NCI-H748 (cell line): ENCODE measurements around the gene CSTF3.
"Not testable (repeated sequence)": the region's sequence is repeated elsewhere in the genome, so short reads cannot be mapped to it uniquely, and the experiment has no call there.

Source experiments
- DNase-seq: peaks from one replicate; lab custom pipeline; 2025; ENCODE audit not compliant: unreplicated experiment; lab: John Stamatoyannopoulos, UW

CSTF3 gene

DNA sequence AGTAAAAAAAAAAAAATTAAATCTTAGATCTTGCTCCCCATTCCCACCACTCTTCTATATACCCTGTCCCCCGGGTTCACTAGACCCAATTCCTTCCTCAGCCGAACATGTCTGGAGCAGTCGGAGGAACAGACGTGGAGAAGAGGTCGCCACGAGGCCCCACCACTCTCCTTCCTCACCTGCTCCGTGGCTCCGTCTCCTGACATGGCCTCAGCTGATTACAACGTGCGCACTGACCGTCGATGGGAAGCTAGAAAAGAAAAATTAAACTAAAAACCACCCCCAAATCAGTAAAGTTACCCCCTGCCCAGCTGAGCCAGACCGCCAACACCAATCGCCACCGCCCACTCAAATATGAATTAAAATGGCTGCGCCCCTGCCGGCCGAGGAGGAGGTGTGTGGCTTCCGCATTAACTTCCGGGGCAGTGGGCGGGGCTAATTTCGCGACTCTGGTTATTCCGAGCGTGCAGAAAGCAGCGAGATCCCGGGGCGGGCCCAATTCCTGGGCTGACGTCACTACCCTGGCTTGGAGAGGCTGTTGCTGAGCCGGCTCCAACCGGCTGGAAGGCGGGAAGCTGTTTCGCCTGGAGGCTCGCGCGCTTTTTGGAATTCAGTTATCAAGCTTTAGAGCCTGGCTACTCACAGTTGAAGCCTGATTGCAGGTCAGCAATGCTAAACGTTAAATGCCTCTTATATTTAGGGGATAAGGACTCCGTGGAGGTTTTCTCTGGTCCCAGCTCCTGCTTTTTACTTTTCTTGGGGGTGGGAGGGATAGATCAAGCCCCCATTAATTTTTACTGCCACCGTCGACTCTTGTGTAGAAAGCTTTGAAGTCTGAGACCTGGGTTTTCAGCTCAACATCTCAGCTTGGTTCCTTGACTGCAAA, at the start of gene CSTF3:
CSTF3 (minus strand) TSS at position 361 of the 886 bp plus-strand sequence; CDS start at position 206, 155 bp downstream.
- DNase-seq, result peak; percentile 100

DNA sequence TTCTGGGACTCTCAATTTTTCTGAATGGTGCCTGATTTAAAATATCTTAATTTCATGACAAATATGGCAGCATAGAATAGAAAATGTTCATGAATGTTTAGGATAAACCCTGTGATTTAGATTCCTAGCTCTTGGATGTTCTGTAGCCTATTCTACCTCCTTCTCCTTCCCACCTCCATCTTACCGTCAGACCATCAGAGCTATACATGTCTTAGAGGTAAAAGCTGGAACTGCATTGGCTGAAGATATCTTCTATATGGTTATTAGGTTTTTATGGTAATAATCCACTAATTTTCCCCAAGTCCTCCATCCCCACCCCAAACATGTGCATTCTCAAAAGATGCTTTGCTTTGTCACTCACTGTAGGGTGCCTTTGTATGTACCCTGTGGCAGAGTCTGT, 46.9 kb upstream of the CSTF3 start:
- no peak for DNase-seq

DNA sequence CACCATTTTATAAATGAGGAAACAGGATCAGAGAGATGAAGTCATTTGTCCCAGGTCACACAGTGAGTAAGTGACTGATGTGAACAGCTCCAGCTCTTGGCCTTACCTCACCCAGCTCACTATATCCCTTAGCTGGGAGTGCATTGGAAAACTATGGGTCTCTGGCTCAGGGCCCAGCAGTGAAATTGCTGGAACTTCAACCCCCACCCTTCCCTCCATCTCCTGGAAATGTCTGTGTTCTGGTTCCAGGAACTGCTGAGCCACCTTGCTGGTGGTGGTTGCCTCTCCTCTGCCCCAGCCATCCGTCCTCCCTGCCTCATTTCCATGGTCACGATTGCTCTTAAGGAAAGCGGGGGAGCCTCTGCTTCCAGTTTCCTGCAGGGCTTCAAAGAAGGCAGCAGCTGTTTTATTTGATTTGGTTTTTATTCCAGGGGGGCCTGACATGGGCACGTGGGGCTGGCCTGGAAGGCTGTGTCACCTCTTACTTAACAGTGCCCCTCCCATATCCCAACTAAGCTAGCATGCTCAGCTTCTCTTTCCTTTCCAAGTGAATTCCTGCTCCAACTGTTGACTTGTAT, 46.2 kb upstream of the CSTF3 start:
- no peak for DNase-seq

DNA sequence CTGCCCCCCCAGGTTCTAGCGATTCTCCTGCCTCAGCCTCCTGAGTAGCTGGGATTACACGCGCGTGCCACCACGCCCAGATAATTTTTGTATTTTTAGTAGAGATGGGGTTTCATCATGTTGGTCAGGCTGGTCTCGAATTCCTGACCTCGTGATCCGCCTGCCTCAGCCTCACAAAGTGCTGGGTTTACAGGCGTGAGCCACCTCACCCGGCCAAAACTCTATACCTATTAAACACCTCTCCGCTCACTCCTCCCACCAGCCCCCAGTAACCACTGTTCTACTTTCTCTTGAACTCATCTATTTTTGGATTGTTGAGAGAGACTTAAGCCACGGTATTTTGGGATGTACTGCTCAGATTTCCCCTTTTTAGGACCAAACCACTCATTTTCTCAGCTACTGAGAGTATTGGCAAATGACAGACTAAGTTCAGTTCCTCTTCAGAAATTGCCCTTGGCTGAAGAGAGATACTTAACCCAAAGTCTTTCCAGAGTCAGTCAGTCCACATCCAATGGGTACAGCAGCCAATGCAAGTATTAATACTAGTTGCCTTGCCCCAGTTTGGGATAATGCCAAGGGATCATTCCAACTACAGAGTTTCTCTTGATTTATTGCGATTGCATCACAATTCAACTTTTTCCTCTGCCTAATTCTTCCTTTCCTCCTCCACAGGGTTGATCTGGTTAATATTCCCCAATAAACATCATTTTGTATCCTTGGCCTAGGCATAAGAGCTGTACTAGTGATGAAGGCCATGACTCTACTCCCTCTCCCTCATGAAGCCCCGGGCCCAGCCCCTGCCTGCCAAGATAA, 36.8 kb upstream of the CSTF3 start:
- no peak for DNase-seq

DNA sequence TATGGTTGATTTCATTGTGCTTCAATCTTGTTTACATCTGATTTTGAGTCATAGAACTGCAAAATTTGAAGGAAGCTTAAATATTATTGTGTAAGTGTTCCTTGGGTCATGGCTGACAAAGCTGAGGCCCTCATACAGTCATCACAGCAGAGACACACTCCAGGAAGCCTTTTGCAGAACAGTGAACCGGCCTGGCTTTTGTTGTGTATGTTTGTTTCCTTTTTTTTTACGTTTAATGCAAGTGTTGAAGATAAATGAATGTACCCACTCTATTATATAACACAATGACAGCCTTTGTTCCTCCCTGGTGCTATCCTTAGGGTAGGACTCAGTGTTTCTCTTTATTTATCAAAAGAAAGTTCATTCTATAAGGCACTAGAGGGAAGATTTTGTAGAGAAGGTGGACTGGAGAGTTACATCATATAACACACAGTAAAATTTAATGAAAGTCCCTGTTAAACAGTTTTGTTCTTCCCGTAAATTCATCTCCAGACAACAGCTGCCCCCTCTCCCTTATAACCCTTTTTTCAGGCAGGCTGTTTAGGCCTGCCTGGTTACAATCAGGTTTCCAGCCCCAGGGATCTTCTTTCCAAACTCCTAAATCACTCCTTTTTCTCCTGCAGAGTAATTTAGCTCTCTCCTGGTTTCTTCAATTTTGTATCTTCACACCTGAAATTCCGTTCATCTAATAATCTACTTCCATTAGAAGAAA, 34.3 kb upstream of the CSTF3 start:
- DNase-seq, result peak; percentile 40

DNA sequence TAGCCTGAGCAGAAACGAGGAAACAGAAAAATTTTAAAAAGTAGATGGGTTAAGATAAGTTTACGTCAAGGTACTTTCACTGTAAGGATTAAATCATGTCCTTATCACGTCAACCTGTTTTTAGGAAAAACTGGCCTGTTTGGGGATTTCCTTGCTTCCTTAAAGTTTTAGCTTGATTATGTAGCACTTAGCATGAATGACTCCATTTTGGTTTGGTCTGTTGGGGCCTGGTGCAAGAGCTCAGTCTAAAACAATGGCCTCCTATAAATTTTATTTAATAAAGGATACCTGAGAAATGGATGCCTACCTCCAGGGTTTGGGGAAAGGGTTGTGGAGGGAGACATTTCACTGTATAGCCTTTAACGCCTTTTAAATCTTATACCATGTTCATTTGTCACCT, 33.2 kb upstream of the CSTF3 start:
- DNase-seq, result no peak

DNA sequence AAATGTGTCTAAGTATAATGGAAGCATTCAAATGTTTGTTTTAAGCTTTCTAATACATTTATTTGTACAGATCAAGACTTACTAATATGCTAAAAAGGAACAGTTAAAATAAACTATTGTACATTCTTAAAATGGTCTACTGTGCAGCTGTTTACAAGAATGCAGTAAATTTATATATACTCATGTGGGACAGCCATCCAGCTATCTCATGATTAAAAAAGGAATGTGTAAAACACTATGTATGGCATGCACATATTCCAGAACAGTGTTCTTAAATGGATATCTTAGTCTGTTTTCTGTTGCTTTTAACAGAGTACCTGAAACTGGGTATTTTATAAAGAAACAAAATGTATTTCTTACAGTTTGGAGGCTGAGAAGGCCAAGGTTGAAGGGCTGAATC, 30.2 kb upstream of the CSTF3 start:
- DNase-seq, result no peak

DNA sequence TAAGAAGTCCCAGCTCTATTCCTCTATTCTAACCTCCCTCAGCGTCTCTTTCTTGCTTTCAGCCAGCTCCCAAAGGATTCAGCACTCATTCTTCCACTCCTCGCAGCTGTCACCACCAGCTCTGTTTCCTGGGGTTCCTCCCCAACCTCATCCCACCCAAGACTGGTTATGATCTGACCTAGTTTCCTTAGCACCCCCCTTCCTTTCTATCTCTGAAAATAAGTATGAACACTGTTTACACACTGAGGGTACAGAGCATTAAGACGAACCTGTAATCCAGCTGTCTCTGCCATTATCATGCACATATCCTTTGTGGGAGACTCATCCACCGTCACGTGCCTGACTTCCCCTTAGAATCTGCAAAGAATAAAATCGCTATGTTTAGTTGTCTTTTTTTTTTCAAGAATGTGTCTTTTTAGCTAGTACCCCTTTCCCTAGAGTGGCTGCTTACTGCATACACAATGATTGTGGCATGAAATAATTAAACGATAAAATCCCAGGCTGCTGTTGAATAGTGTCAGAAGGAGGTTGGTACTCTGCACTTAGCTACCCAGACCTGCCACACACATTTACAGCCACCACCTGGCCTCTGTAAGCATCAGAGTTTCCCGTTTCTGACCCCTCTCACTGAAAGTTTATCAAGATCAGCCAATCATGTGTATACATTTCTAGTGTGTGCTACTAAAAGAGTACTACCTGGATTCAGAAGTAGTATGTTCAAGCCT, 26.9 kb upstream of the CSTF3 start:
- DNase-seq, result no peak

DNA sequence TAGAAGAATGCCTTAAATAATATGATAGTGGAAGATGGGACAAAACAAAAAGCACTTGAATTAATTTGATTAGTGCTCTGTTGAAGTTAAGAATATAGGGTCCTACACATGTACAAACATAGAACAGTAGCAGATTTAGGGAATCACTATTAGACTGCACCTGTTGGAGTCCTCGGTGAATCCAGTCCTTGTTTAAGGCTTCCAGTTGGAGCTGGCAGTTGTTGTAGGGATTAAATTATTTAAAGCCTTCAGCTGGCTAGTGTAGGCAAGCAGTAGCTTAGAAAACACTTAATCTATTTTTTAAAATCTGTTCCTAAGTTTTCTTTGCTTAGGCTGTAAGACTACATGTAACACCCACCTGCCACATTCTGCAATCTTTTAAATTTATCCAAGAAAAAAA, 24.5 kb upstream of the CSTF3 start:
- no peak for DNase-seq

DNA sequence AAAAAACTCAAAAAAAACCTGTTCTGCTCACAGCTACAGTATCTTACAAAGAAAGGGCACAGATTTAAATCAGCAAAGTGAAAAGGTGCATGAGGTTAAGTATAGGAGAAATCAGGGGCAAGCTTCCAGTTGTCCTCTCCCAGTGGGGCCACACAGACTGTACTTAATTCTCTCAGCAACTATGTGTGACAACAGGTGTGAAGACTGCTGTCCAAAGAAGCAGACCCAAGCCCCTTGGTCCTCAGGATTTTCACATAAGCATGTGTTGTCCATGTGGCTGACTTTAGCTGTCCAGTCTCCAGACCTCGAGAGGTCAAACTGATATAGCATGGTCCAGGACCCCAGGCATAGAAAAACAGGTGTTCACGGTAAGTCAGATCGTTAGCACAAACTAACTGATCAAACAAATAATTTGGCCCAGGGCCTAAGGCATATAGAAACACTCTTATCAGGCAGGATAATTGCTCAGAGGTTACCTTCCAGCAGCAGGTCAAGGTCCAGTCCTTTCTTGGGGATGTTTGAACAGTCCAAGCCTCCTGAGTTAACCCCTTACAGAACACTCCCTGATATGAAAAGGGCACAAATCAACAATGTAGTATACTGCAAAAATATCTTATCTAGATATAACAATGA, 21.1 kb upstream of the CSTF3 start:
- DNase-seq, result peak; percentile 65

DNA sequence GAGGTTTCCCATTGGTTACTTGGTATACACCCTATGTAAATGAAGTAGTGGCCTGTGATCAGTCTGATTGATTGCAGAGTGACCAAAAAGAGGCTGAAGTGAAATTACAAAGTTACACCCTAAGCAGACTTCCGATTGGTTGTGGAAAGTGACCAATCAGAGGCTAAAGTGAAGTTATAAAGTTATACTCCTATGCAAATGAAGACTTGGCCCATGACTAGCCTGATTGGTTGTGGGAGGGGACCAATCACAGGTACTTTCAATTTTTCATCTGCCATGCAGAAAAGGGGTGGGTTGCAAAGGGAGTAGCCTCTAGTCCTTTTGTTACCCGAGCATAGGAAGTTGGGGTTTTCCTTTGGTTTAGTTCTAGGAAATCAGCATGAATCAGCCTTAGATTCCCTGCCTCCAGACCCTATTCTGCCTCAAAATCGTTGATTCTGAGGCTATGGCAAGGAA, 18.1 kb upstream of the CSTF3 start:
- DNase-seq, result no peak

DNA sequence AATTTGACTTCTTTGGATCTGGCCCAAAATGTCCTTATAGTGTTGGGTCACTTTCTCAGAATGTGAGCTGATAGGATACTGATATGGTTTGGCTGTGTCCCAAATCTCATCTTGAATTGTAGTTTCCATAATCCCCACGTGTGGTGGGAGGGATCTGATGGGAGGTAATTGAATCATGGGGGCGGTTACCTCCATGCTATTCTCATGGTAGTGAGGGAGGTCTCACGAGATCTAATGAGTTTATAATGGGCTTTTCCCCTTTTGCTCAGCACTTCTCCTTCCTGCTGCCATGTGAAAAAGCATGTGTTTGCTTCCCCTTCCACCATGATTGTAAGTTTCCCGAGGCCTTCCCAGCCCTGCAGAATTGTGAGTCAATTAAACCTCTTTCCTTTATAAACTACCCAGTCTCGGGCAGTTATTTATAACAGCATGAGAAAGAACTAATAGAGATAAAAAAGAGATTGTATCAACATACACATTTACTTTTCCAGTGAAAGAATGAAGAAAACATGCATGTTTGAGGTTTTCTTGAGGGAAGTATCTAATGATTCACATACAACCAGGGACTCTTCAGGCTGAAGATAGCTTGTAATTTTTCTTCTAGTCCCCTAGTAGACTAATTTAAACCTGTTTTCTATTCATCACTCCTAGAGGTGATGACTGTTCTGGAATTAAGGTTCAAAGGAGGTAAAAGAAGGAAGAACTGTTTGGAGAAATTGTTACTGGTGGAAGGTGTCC, 17.3 kb upstream of the CSTF3 start:
- DNase-seq, result no peak

DNA sequence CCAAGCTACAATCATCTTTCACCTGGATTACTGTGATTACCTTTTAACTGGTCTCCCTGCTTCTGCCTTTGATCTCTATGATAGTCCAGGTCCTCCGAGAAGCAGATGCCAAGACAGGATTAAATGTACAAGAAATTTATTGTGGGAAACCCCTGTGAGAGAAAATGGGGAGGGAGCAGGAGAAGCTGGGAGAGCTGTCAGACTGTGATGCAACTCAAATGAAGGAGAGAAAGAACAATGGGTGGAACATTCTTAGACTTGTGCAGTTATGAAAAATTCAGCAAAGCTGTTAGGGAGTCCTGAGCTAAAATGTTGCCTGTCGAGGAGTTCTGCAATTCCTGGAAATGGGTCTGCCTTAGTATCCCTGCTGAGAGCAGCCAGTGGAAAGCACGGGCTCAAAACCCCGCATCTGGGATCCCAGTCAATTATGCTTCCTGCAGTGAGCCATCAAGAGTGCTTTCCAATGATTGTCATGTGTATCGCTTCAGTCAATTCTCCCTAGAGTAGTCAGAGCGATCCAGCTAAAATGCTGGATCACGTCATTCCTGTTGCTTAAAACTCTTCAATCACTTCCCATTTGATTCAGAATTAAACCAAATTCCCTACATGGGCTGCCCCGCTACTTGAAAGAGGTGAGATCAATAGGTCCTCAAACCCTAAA, 16.5 kb upstream of the CSTF3 start:
- DNase-seq, result no peak

DNA sequence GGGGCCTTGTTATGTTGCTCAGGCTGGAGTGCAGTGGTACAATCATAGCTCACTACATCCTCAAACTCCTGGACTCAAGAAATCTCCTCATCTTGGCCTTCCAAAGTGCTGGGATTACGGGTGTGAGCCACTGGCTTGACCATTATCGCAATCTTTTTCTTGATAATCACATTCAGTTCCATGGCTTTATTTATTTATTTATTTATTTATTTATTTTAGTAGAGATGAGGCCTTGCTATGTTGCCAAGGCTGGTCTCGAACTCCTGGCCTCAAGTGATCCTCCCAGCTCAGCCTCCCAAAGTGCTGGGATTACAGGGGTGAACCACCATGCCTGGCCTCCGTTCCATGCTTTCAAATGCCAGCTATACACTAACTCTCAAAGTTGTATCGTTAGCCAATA, 15.5 kb upstream of the CSTF3 start:
- not testable (repeated sequence) for DNase-seq

DNA sequence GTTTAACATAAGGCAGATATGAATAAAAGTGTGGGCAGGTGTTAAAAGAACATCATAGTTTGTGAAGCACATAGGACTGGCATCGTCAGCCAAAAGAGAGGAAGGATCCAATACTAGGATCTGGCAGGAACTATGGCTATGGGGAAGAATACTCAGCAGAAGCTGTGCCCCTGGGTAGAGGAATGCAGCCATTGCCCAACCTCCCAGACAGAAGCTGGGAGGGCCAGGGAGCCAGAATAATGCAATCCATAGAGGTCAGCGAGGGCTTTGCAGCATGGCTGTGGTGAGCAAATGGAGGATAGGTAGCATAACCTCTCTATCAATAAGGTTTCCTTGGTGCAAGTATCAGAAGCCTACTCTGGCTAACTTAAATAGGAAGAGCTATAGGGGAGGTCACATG, 11.7 kb upstream of the CSTF3 start:
- DNase-seq, result no peak

DNA sequence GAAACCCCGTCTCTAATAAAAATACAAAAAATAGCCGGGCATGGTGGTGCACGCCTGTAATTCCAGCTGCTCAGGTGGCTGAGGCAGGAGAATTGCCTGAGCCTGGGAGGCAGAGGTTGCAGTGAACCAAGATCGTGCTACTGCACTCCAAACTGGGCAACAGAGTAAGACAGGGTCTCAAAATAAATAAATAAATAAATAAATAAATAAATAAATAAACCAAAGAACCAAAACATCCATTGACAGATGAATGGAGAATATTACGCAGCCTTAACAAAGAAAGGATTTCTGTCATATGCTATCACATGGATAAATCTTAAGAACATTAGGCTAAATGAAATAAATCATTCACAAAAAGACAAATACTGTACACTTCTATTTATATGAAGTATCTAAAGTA, 11.1 kb upstream of the CSTF3 start:
- no peak for DNase-seq

DNA sequence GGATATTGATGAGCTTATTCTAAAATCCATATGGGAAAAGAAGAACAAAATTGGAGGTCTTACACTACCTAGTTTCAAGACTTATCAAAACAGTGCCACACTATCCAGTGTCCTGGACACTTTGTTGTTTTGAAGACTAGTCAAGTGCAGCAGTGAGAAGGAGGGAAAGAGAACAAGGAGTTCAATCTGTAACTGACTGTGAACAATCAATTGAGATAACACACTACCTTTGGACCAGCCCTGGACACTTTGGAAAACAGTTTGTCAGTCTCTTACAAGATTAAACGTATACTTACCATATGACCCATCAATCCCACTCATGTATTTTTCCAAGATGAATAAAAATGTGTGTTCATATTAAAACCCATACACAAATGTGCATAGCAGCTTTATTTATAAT, 10.0 kb upstream of the CSTF3 start:
- DNase-seq, result no peak

DNA sequence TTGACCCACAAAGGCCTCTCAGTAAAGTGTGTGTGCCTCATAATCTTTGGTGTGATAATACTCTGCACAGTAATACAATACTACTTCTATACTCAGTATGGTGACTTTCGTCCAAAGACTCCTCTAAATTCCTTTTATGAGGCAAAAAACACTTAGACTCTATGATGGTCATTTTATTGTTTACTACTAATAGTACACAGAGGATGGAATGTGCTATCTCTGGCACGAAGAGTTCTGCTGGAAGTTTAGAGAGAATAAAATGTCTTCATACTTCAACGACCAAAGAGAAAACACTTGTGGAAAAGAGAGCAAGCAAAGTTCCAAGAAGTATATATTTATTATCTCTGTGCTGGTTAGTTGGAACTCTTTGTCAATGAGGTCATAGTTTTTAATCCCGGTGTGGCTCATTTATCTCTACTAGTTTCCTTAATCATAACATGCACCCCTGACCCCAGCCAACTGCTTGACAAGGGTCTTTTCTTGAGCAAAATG, 7.5 kb upstream of the CSTF3 start:
- DNase-seq, result no peak

DNA sequence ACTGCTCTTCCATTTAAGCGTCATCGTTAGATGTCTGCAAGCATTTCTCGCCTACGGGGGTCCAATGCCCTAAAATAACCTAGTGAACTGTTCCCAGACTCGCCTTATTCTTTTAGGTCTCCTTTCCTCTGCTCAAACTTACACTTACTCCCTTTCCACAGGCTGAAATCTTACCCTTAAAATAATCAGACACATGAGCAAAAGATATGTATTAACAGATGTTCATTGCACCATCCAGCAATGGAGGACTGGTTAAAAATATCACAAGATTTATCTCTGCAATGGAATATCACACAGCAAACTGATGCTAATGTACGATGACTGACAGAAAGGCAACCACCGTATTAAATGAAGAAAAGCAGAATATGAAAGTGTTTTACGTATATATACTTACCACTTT, 1.6 kb upstream of the CSTF3 start:
- DNase-seq, result no peak
